ENCODE data around the gene TCIRG1. TPM values are rescaled to one million over a fixed set of nuclear protein-coding genes. Genes with fewer than 3 reads are reported as not detected.

TCIRG1 gene
- polyA plus RNA-seq, 2 of the 4 experiments (the other 2 are of a cell fraction) = 36.3 to 120 TPM

DNA sequence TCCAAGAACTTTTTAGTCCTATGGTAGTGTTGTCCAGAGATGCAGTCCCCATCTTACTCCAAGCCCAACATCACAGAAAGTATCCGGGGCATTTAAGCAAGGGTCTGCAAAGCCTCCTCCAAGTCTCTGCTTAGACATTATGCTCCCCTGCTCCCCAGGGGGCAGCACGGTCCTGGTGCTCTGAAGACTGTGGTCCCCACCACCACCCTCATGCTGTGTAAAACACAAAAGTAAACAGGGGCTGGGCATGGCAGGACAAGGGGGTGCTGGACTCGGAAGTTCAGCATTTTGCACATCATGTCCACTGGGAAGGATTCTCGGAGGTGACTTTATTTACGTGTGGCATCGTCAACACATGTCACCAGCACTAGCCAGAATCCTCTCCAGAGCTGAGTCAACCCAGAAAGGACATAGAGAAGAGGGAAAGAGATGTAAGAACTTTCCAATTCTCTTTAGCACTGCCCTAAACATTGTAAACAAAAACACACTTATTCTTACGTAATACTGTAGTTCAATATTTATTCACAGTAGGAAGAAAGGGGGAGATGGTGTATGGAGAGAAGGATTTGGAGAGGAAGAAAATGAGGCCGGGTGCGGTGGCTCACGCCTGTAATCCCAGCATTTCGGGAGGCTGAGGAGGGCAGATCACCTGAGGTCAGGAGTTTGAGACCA is 37.7 kb downstream of the TCIRG1 start:
- POLR2A ChIA-PET = no interaction called here

DNA sequence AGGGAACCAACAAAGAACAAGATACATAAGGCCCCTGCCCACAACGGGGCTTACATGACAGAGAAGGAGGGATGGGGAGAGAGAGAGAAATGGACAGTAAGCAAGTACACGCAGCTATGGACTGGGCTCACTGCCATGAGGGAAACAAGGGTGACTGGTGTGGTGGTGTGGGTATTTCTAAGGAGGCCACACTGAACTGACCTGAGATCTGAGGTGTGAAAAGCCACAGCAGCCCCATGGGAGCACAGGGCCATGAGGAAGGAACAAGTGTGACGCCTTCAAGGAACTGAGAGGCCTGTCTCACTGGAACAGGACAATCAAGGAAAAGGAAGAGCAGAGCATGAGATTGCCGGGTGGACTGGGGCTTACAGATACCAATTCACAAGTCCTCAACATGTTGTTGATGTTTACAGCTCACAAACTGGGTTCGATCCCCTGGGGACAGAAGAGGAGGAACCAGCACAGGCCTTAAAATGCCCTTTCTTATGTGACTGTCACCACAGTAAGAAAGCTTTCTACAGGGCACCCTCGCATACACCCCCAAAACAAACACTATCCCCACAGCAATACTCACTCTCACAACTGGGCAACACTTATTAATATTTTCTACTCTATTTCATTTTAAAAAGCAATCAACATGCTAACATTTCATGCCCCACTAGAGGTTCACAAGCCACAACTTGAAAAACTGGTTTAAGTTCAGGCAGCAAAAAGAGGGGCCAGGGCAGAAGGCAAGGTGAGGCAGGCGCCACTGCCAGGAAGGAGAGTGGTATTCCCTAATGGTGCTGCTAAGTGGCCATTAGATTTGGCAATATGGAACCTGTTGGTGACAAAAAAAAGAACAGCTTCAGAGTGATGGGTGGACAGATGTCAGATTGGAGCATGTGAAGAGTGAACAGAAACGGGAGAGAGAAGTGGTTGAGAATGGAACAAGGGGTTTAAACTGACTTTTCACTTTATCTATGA is 39.1 kb downstream of the TCIRG1 start:
- no peak overlapping the region for H3K27ac ChIP-seq
- POLR2A ChIA-PET = interaction anchor here (1.2 kb wide), 1 partner anchor 43 kb away, joined by 3 read pairs; the partner anchor contains the start of gene CHKA
- H3K9me3 ChIP-seq = no peaks in the 10 kb centered on the region
- ATAC-seq (peak in 1 of 2 experiments; percentile 21; a peak in 3 of 6 replicates), DNase-seq (ENCODE audit: low read depth in 1 of 2, low spot score in 1 of 2) (no peak), FAIRE-seq (no peak)
- H3K4me3 ChIP-seq = no peak overlapping the region
- CTCF ChIA-PET = interaction anchor here (1.0 kb wide), 1 partner anchor 12 kb away, joined by 3 read pairs; no protein-coding TSS in a partner anchor
- no peak overlapping the region for H3K4me2 ChIP-seq
- TF ChIP-seq, protein P1, sequence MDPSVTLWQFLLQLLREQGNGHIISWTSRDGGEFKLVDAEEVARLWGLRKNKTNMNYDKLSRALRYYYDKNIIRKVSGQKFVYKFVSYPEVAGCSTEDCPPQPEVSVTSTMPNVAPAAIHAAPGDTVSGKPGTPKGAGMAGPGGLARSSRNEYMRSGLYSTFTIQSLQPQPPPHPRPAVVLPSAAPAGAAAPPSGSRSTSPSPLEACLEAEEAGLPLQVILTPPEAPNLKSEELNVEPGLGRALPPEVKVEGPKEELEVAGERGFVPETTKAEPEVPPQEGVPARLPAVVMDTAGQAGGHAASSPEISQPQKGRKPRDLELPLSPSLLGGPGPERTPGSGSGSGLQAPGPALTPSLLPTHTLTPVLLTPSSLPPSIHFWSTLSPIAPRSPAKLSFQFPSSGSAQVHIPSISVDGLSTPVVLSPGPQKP (IDR thresholded peaks at IDR 0.05; ENCODE audit: low read depth, low read length) = no peak
- no peak for TF ChIP-seq NPAS2 (CRISPR knock-in tag; IDR thresholded peaks at IDR 0.05; ENCODE audit: borderline replicate concordance)
- no peak for TF ChIP-seq RFX5 (IDR thresholded peaks at IDR 0.05)
- TF ChIP-seq KDM1A (IDR thresholded peaks at IDR 0.05; ENCODE audit: low read depth) = no peak
- no peak for TF ChIP-seq SREBF2 (IDR thresholded peaks at IDR 0.05)
- no peak for TF ChIP-seq TP53 (CRISPR knock-in tag; IDR thresholded peaks at IDR 0.05)
- no peak for TF ChIP-seq TFCP2L1 (CRISPR knock-in tag; IDR thresholded peaks at IDR 0.05)
- no peak for TF ChIP-seq RARB (CRISPR knock-in tag; IDR thresholded peaks at IDR 0.05)
- TF ChIP-seq MYC (IDR thresholded peaks at IDR 0.05; ENCODE audit: borderline replicate concordance, low read length) = no peak
- TF ChIP-seq, protein P2, sequence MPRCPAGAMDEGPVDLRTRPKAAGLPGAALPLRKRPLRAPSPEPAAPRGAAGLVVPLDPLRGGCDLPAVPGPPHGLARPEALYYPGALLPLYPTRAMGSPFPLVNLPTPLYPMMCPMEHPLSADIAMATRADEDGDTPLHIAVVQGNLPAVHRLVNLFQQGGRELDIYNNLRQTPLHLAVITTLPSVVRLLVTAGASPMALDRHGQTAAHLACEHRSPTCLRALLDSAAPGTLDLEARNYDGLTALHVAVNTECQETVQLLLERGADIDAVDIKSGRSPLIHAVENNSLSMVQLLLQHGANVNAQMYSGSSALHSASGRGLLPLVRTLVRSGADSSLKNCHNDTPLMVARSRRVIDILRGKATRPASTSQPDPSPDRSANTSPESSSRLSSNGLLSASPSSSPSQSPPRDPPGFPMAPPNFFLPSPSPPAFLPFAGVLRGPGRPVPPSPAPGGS (IDR thresholded peaks at IDR 0.05) = no peak
- no peak for TF ChIP-seq MAZ (IDR thresholded peaks at IDR 0.05; ENCODE audit: borderline replicate concordance, low read depth, low read length)
- TF ChIP-seq, protein P3, sequence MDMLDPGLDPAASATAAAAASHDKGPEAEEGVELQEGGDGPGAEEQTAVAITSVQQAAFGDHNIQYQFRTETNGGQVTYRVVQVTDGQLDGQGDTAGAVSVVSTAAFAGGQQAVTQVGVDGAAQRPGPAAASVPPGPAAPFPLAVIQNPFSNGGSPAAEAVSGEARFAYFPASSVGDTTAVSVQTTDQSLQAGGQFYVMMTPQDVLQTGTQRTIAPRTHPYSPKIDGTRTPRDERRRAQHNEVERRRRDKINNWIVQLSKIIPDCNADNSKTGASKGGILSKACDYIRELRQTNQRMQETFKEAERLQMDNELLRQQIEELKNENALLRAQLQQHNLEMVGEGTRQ (IDR thresholded peaks at IDR 0.05) = no peak
- no peak for TF ChIP-seq CHD2 (IDR thresholded peaks at IDR 0.05; ENCODE audit: low read length, partially characterized antibody)
- no peak for TF ChIP-seq FOXS1 (CRISPR knock-in tag; IDR thresholded peaks at IDR 0.05)
- TF ChIP-seq RCOR1 (IDR thresholded peaks at IDR 0.05; ENCODE audit: low read depth, low read length) = no peak
- TF ChIP-seq ESRRA (IDR thresholded peaks at IDR 0.05; ENCODE audit: borderline replicate concordance, low read length) = no peak
- H3K4me1 ChIP-seq = peaks cover 6% of the 10 kb centered on the region; the same call in 1 of the 3 replicates
- WGBS (ENCODE audit: missing lambda C conversion rate) = 86% methylated on average over 8 of the region's 8 CpGs

More for the DNA sequence above, 37.7 kb downstream of the TCIRG1 start:
- ATAC-seq = peak in 1 of 2 experiments; percentile 64; a peak in 4 of 6 replicates
- Histone ChIP-seq H3K27ac (no peak overlapping the region), H3K4me2 (no peak overlapping the region), H3K9me3 (no peaks in the 10 kb centered on the region), H3K4me3 (no peak overlapping the region), H3K4me1 (peaks cover 6% of the 10 kb centered on the region; the same call in 1 of the 3 replicates)
- WGBS (ENCODE audit: missing lambda C conversion rate) = 70% methylated on average over 11 of the region's 11 CpGs
- CTCF ChIA-PET = interaction anchor here (1.0 to 1.3 kb wide), 3 partner anchors 11 to 133 kb away, joined by 3 to 5 read pairs (median 3); no protein-coding TSS in a partner anchor
- TF ChIP-seq, protein P4, sequence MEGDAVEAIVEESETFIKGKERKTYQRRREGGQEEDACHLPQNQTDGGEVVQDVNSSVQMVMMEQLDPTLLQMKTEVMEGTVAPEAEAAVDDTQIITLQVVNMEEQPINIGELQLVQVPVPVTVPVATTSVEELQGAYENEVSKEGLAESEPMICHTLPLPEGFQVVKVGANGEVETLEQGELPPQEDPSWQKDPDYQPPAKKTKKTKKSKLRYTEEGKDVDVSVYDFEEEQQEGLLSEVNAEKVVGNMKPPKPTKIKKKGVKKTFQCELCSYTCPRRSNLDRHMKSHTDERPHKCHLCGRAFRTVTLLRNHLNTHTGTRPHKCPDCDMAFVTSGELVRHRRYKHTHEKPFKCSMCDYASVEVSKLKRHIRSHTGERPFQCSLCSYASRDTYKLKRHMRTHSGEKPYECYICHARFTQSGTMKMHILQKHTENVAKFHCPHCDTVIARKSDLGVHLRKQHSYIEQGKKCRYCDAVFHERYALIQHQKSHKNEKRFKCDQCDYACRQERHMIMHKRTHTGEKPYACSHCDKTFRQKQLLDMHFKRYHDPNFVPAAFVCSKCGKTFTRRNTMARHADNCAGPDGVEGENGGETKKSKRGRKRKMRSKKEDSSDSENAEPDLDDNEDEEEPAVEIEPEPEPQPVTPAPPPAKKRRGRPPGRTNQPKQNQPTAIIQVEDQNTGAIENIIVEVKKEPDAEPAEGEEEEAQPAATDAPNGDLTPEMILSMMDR (IDR thresholded peaks at IDR 0.05) = 0 out of 3 replicates have a peak, but pooled peaks have one; percentile 5
- TF ChIP-seq KDM5A (IDR thresholded peaks at IDR 0.05) (no peak), RAD21 (conservative IDR thresholded peaks at IDR 0.05 in 1 of 2, IDR thresholded peaks at IDR 0.05 in 1 of 2) (peak in 1 of 2 experiments; percentile 36; a peak in 2 of 5 replicates), KDM1A (IDR thresholded peaks at IDR 0.05; ENCODE audit: low read depth) (no peak)
- DNase-seq (ENCODE audit: low read depth in 1 of 2, low spot score in 1 of 2) = no peak
- no peak for FAIRE-seq

All from A549 (cell line).